Glutamatergic neuron (in vitro differentiated cells): ENCODE measurements around the gene CNN3. TPM values are rescaled to one million over a fixed set of nuclear protein-coding genes. Genes with fewer than 3 reads are reported as not detected.

ENCODE experiments used
- DNase-seq: peaks from one replicate; pipeline ENCODE4 v3.0.0; 2022
- H3K27ac Mint-ChIP-seq: one replicate; pipeline ENCODE4 v1.8.0; 2020; ENCODE audit warnings: mild to moderate bottlenecking, mixed read lengths, inconsistent platforms; ENCODE audit not compliant: unreplicated experiment
- H3K27me3 Mint-ChIP-seq: one replicate; pipeline ENCODE4 v1.8.0; 2020; ENCODE audit warnings: mild to moderate bottlenecking, moderate library complexity, mixed read lengths, inconsistent platforms; ENCODE audit not compliant: unreplicated experiment
- H3K36me3 Mint-ChIP-seq: one replicate; pipeline ENCODE4 v1.8.0; 2020; ENCODE audit warnings: mild to moderate bottlenecking, mixed read lengths, inconsistent platforms; ENCODE audit not compliant: unreplicated experiment
- H3K4me1 Mint-ChIP-seq: one replicate; pipeline ENCODE4 v1.8.0; 2020; ENCODE audit warnings: mild to moderate bottlenecking, low read depth, mixed read lengths, inconsistent platforms; ENCODE audit not compliant: unreplicated experiment
- H3K4me3 Mint-ChIP-seq: one replicate; pipeline ENCODE4 v1.8.0; 2020; ENCODE audit warnings: mild to moderate bottlenecking, mixed read lengths, inconsistent platforms; ENCODE audit not compliant: unreplicated experiment
- H3K9me3 Mint-ChIP-seq: one replicate; pipeline ENCODE4 v1.8.0; 2020; ENCODE audit warnings: mild to moderate bottlenecking, moderate library complexity, mixed read lengths, inconsistent platforms; ENCODE audit not compliant: unreplicated experiment
- CTCF ChIP-seq: fragments of 200-600 bp; sonication (generic); IDR thresholded peaks from one replicate; pipeline ENCODE4 v1.5.0; 2021; ENCODE audit not compliant: partially characterized antibody, unreplicated experiment
- total RNA-seq: library from RNA; stranded (reverse); fragmentation: NEBNext Ultra II Directional; extraction: Animal tissue kit (Norgen Biotek cat#: 25700); gene quantifications from one replicate; pipeline ENCODE4 v1.2.1, GENCODE V29; 2021; ENCODE audit not compliant: unreplicated experiment

Gene CNN3
- total RNA-seq, 1 donor from 2014 or later: 383 TPM

GRCh38 chr1:94903280-94904009 is 23.5 kb downstream of the CNN3 start:
- Mint-ChIP-seq H3K27ac (peak overlapping the region; percentile 50), H3K36me3 (no peaks in the 10 kb centered on the region), H3K9me3 (peaks cover 10% of the 10 kb centered on the region), H3K4me1 (peaks cover 10% of the 10 kb centered on the region), H3K4me3 (no peak overlapping the region), H3K27me3 (no peaks in the 10 kb centered on the region)
- DNase-seq: no peak
- no peak for TF ChIP-seq CTCF

- Mint-ChIP-seq H3K27me3 (no peaks in the 10 kb centered on the region), H3K9me3 (peaks cover 8% of the 10 kb centered on the region), H3K27ac (peak overlapping the region; percentile 87), H3K4me1 (peaks cover 10% of the 10 kb centered on the region), H3K4me3 (no peak overlapping the region), H3K36me3 (no peaks in the 10 kb centered on the region)
- no peak for TF ChIP-seq CTCF
- no peak for DNase-seq
Observed at GRCh38 chr1:94901841-94902240, 25.1 kb downstream of the CNN3 start.

- H3K27me3 Mint-ChIP-seq: peaks cover 2% of the 10 kb centered on the region
- H3K4me3 Mint-ChIP-seq: no peak overlapping the region
- TF ChIP-seq CTCF: no peak
- no peak overlapping the region for H3K27ac Mint-ChIP-seq
- peaks cover 10% of the 10 kb centered on the region for H3K9me3 Mint-ChIP-seq
- H3K36me3 Mint-ChIP-seq: no peaks in the 10 kb centered on the region
- DNase-seq: no peak
- peaks cover 10% of the 10 kb centered on the region for H3K4me1 Mint-ChIP-seq
Observed at GRCh38 chr1:94899756-94900155, 27.2 kb downstream of the CNN3 start.

GRCh38 chr1:94898491-94899385 is 28.2 kb downstream of the CNN3 start:
- TF ChIP-seq CTCF: no peak
- Mint-ChIP-seq H3K27me3 (peaks cover 2% of the 10 kb centered on the region), H3K36me3 (no peaks in the 10 kb centered on the region), H3K9me3 (peaks cover 6% of the 10 kb centered on the region), H3K27ac (no peak overlapping the region), H3K4me3 (no peak overlapping the region), H3K4me1 (peaks cover 7% of the 10 kb centered on the region)
- no peak for DNase-seq

- no peaks in the 10 kb centered on the region for H3K36me3 Mint-ChIP-seq
- H3K4me3 Mint-ChIP-seq: no peak overlapping the region
- no peak for DNase-seq
- peaks cover 3% of the 10 kb centered on the region for H3K4me1 Mint-ChIP-seq
- peaks cover 6% of the 10 kb centered on the region for H3K9me3 Mint-ChIP-seq
- H3K27me3 Mint-ChIP-seq: peaks cover 2% of the 10 kb centered on the region
- H3K27ac Mint-ChIP-seq: peak overlapping the region; percentile 1
- no peak for TF ChIP-seq CTCF
Observed at GRCh38 chr1:94895518-94895917, 31.4 kb downstream of the CNN3 start.
